ENCODE results near the gene ARL17A.
"Not testable (repeated sequence)": the region's sequence is repeated elsewhere in the genome, so short reads cannot be mapped to it uniquely, and the experiment has no call there.

DNA sequence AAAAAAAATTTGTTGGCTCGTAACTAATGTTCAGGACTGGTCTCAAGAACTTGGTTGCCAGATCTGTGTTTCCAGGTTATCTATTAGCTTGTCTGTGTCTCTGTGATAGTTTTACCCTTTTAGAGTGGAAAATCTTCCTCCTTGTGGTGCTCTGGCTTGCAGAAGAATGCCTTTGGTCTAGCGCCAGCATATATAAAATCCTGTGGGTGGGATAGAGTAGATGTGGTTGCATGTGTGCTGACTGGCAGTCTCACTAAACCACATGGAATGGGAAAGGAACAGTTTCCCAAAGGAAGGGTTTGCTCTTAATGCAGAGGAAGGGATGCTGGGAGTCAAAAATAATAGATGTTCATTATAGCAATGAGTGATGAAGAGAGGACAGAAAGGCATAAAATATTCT, 44.3 kb upstream of the ARL17A start:
- TF ChIP-seq, protein P1, sequence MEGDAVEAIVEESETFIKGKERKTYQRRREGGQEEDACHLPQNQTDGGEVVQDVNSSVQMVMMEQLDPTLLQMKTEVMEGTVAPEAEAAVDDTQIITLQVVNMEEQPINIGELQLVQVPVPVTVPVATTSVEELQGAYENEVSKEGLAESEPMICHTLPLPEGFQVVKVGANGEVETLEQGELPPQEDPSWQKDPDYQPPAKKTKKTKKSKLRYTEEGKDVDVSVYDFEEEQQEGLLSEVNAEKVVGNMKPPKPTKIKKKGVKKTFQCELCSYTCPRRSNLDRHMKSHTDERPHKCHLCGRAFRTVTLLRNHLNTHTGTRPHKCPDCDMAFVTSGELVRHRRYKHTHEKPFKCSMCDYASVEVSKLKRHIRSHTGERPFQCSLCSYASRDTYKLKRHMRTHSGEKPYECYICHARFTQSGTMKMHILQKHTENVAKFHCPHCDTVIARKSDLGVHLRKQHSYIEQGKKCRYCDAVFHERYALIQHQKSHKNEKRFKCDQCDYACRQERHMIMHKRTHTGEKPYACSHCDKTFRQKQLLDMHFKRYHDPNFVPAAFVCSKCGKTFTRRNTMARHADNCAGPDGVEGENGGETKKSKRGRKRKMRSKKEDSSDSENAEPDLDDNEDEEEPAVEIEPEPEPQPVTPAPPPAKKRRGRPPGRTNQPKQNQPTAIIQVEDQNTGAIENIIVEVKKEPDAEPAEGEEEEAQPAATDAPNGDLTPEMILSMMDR (IDR thresholded peaks at IDR 0.05), result not testable (repeated sequence)
- TF ChIP-seq POLR2A (IDR thresholded peaks at IDR 0.05), result not testable (repeated sequence)
